GM23338 (cell line): Measurements from ENCODE around the gene ADAMTS7.

Experiments used
- CREB1 ChIP-seq: fragments of 250-450 bp; sonication (Bioruptor Pico); IDR thresholded peaks from 2 replicates; pipeline ENCODE4 v1.5.0; 2020; ENCODE audit warnings: low read depth, mild to moderate bottlenecking, moderate library complexity
- CTCF ChIP-seq, 2 experiments: fragments of 200-600 bp in 1 of 2; sonication (generic) in 1 of 2; conservative IDR thresholded peaks; 2 replicates each; pipeline versions ENCODE4 v1.5.1 to v1.6.1; 2016 to 2017; ENCODE audit warnings: antibody characterized with exemption in 2 of 2, low read depth in 2 of 2, mild to moderate bottlenecking in 2 of 2, moderate library complexity in 1 of 2
- ETS1 ChIP-seq: IDR thresholded peaks from 2 replicates; pipeline ENCODE4 v1.6.1; 2016; ENCODE audit warnings: antibody characterized with exemption
- EZH2 ChIP-seq: fragments of 200-600 bp; sonication (generic); IDR thresholded peaks from one replicate; pipeline ENCODE4 v1.8.0; 2017; ENCODE audit warnings: antibody characterized with exemption, mild to moderate bottlenecking, low read depth; ENCODE audit not compliant: unreplicated experiment
- EZH2phosphoT487 ChIP-seq: fragments of 200-600 bp; sonication (generic); IDR thresholded peaks from one replicate; pipeline ENCODE4 v1.8.1; 2018; ENCODE audit warnings: antibody characterized with exemption; ENCODE audit not compliant: unreplicated experiment
- JUNB ChIP-seq: IDR thresholded peaks from one replicate; pipeline ENCODE4 v1.6.1; 2016; ENCODE audit warnings: antibody characterized with exemption; ENCODE audit not compliant: unreplicated experiment
- NANOG ChIP-seq: IDR thresholded peaks from 2 replicates; pipeline ENCODE4 v1.6.1; 2016; ENCODE audit warnings: antibody characterized with exemption, borderline replicate concordance
- POLR2AphosphoS5 ChIP-seq: IDR thresholded peaks from 2 replicates; pipeline ENCODE4 v1.6.1; 2016; ENCODE audit warnings: antibody characterized with exemption, low read depth
- REST ChIP-seq: IDR thresholded peaks from one replicate; pipeline ENCODE4 v1.6.1; 2018; ENCODE audit warnings: antibody characterized with exemption; ENCODE audit not compliant: unreplicated experiment
- ZNF331 ChIP-seq: fragments of 250-450 bp; sonication (Bioruptor Pico); IDR thresholded peaks from 2 replicates; pipeline ENCODE4 v1.5.0; 2020; ENCODE audit warnings: low read depth, mild to moderate bottlenecking, moderate library complexity
- ZNF462 ChIP-seq: fragments of 250-450 bp; sonication (Bioruptor Pico); IDR thresholded peaks from 2 replicates; pipeline ENCODE4 v1.5.0; 2020; ENCODE audit warnings: mild to moderate bottlenecking, moderate library complexity

DNA sequence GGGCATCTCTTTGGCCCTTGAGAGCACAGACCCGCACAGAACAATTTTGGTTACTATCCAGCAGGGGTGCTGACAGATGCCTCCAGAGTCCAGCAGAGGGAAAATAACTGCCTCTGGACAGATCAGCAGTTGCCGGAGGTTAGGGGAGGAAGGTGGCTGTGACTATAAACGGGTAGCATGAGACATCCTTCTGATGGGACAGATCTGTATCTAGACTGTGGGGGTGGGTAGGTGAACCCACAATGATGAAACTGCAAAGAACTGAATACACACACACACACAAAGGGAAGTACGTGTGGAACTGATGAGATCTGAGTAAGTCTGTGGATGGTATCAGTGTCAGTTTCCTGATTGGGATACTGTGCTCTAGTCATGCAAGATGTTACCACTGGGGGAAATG is 21.2 kb downstream of the ADAMTS7 start:
- TF ChIP-seq EZH2 (no peak), CTCF (conservative IDR thresholded peaks at IDR 0.05; ENCODE audit: low read depth in 2 of 2) (no peak), POLR2AphosphoS5 (no peak), EZH2phosphoT487 (no peak), CREB1 (CRISPR knock-in tag) (no peak), REST (no peak), ZNF331 (CRISPR knock-in tag) (no peak), ETS1 (no peak), ZNF462 (CRISPR knock-in tag) (no peak), JUNB (no peak), NANOG (no peak)
